ENCODE measurements around the gene RCSD1.

- TF ChIP-seq CTCF (IDR thresholded peaks at IDR 0.05) (no peak), POLR2A (IDR thresholded peaks at IDR 0.05) (no peak)
Measured at GRCh38 chr1:167618366-167618765, 11.7 kb upstream of the RCSD1 start.

All from prostate gland (tissue), 2 donors.